Ascending aorta (tissue), 2 donors: ENCODE data around the gene OBSL1. TPM values are rescaled to one million over a fixed set of nuclear protein-coding genes. Genes with fewer than 3 reads are reported as not detected.

Experiments used
- DNase-seq, 2 donors: peaks; one replicate each; pipeline ENCODE4 v3.0.0-alpha.2; 2019; ENCODE audit warnings: low spot score in 2 of 2
- H3K27ac ChIP-seq, 2 donors: fragments of 200-600 bp; sonication (generic); one replicate each; pipeline ENCODE4 v1.5.1; 2016 to 2017; ENCODE audit warnings: mild to moderate bottlenecking in 1 of 2
- H3K27me3 ChIP-seq: fragments of 200-600 bp; sonication (generic); one replicate; pipeline ENCODE4 v1.5.1; 2017
- H3K36me3 ChIP-seq, 2 donors: fragments of 200-600 bp; sonication (generic); one replicate each; pipeline ENCODE4 v1.5.1; 2016
- H3K4me1 ChIP-seq, 2 donors: fragments of 200-600 bp; sonication (generic); one replicate each; pipeline ENCODE4 v1.5.1; 2016 to 2017; ENCODE audit warnings: mild to moderate bottlenecking in 1 of 2
- H3K4me3 ChIP-seq, 2 donors: fragments of 200-600 bp; sonication (generic); one replicate each; pipeline ENCODE4 v1.5.1; 2016 to 2017; ENCODE audit warnings: mild to moderate bottlenecking in 1 of 2
- H3K9me3 ChIP-seq, 2 donors: fragments of 200-600 bp; sonication (generic); one replicate each; pipeline ENCODE4 v1.5.1; 2016
- CTCF ChIP-seq, 3 experiments: fragments of 200-600 bp in 2 of 3; fragments of 450-650 bp in 1 of 3; sonication (generic) in 2 of 3; IDR thresholded peaks; one replicate each; pipeline ENCODE4 v1.5.1; 2016 to 2019; ENCODE audit warnings: antibody characterized with exemption in 3 of 3, mild to moderate bottlenecking in 1 of 3, moderate library complexity in 1 of 3
- intact Hi-C: fragments of 100-400 bp; cut with DNase I; formaldehyde crosslinking; loops from one replicate; pipeline ENCODE4 v1.15.1; 2023
- total RNA-seq: library from RNA; depleted of rRNA; stranded (reverse); fragments of >200 nt; gene quantifications from one replicate; pipeline ENCODE4 v1.1.0, GENCODE V29; 2016

The OBSL1 gene
- total RNA-seq, 1 donor from 2014 or later: 151 TPM

- no peaks in the 10 kb centered on the region for H3K4me1 ChIP-seq
- H3K4me3 ChIP-seq: no peak overlapping the region
- no peaks in the 10 kb centered on the region for H3K27me3 ChIP-seq
- no peaks in the 10 kb centered on the region for H3K9me3 ChIP-seq
- no peak overlapping the region for H3K27ac ChIP-seq
- H3K36me3 ChIP-seq: peaks cover 60 to 76% of the 10 kb centered on the region in 2 donors
- no peak for TF ChIP-seq CTCF (IDR thresholded peaks at IDR 0.05)
- no peak for DNase-seq
- intact Hi-C loops: no loop called here
Observed at GRCh38 chr2:219611866-219612576, 40.7 kb upstream of the OBSL1 start.

DNA sequence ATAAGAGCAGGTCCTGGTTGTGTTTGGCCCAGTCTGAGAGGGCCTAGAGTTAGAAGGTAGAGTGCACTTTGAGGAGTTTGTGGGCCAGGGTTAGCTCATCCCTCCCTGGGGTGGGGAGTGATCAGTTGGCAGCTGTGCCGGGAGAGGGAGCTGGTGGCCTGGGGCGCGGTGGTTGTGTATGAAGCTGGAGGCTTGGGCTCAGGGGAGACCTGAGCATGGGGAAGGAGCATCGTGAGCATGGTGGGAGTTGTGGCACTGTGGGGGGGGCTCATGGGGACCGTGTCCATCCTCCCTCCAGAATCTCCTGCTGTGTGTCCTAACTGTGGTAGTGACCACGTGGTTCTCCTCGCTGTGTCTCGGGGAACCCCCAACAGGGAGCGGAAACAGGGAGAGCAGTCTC lies 40.0 kb upstream of the OBSL1 start:
- no peak for DNase-seq
- intact Hi-C loops: no loop called here
- Histone ChIP-seq H3K4me1 (no peaks in the 10 kb centered on the region), H3K4me3 (no peak overlapping the region), H3K27ac (no peak overlapping the region), H3K36me3 (peaks cover 63 to 81% of the 10 kb centered on the region in 2 donors), H3K27me3 (no peaks in the 10 kb centered on the region), H3K9me3 (no peaks in the 10 kb centered on the region)
- TF ChIP-seq CTCF (IDR thresholded peaks at IDR 0.05): no peak

DNA sequence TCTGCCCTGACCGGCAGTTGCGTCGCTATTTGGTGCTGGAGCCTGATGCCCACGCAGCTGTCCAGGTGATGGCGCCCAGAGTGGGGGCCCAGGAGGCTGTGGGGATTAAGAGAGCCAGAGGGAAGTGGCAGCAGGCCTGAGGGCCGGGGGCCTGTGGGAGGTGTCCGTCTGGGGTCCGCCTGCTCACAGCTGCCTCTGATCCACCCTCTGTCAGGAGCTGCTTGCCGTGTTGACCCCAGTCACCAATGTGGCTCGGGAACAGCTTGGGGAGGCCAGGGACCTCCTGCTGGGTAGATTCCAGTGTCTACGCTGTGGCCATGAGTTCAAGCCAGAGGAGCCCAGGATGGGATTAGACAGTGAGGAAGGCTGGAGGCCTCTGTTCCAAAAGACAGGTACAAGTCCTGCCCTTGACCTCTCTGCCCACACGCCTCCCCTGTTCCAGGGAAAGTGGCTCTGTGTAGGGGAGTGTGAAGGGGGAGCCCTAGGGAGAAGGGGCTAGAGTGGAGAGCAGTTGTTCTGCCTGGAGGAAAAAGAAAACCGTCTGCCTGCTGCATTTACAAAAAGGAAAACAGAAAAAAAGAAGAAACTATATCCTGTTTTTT lies 37.9 kb upstream of the OBSL1 start:
- DNase-seq: no peak
- Histone ChIP-seq H3K9me3 (no peaks in the 10 kb centered on the region), H3K36me3 (peaks cover 63 to 80% of the 10 kb centered on the region in 2 donors), H3K4me1 (no peaks in the 10 kb centered on the region), H3K4me3 (no peak overlapping the region), H3K27ac (no peak overlapping the region), H3K27me3 (no peaks in the 10 kb centered on the region)
- intact Hi-C loops: no loop called here
- no peak for TF ChIP-seq CTCF (IDR thresholded peaks at IDR 0.05)

- H3K9me3 ChIP-seq: no peaks in the 10 kb centered on the region
- H3K27me3 ChIP-seq: no peaks in the 10 kb centered on the region
- intact Hi-C loops: no loop called here
- H3K36me3 ChIP-seq: peaks cover 56 to 80% of the 10 kb centered on the region in 2 donors
- no peaks in the 10 kb centered on the region for H3K4me1 ChIP-seq
- H3K27ac ChIP-seq: no peak overlapping the region
- no peak for TF ChIP-seq CTCF (IDR thresholded peaks at IDR 0.05)
- no peak for DNase-seq
- H3K4me3 ChIP-seq: no peak overlapping the region
Observed at GRCh38 chr2:219608399-219608964, 37.1 kb upstream of the OBSL1 start.

DNA sequence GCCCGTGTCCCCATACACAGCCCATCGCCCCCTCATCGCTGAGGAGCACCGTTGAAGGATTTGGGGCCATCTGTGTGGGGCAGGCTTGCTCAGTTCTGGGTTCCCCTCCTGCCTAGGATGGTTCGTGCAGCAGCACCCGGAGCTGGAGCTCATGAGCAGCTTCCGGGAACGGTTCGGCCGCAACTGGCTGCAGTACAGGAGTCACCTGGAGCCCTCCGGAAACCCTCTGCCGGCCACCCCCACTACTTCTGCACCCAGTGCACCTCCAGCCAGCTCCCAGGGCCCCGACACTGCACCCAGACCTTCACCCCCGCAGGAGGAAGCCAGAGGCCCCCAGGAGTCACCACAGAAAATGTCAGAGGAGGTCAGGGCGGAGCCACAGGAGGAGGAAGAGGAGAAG lies 36.6 kb upstream of the OBSL1 start:
- peaks cover 57 to 85% of the 10 kb centered on the region in 2 donors for H3K36me3 ChIP-seq
- no peaks in the 10 kb centered on the region for H3K9me3 ChIP-seq
- intact Hi-C loops: no loop called here
- no peak for DNase-seq
- no peaks in the 10 kb centered on the region for H3K4me1 ChIP-seq
- no peak overlapping the region for H3K27ac ChIP-seq
- TF ChIP-seq CTCF (IDR thresholded peaks at IDR 0.05): no peak
- H3K27me3 ChIP-seq: no peaks in the 10 kb centered on the region
- H3K4me3 ChIP-seq: no peak overlapping the region
